ENCODE results near the gene JARID2.

JARID2 gene

DNA sequence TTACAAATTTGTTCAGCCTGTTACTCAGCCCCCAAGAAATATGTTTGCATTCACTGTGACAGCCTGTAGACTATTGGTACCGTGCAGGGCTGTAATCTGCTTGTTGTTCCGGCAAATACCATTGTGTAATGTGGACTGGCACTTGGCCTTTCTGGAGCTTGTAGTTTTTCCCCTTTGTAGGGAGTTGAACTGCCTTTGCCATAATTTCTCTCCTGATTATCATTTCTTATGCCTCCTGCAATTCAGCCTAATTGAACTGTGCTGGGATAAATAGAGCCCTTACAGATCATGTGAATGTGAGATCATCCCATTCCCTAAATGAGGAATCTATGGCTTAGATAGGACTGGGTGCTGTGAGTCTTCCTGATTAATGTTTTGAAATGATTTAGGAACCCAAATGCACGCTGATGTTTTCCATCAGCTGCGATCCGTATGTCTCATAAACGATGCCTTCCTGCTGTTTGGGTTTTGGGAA, 185.1 kb downstream of the JARID2 start:
- TF ChIP-seq GATA2 (IDR thresholded peaks at IDR 0.05; ENCODE audit: low read depth, low read length) (no peak), GATA3 (IDR thresholded peaks at IDR 0.05; ENCODE audit: low read depth, low read length) (no peak)

DNA sequence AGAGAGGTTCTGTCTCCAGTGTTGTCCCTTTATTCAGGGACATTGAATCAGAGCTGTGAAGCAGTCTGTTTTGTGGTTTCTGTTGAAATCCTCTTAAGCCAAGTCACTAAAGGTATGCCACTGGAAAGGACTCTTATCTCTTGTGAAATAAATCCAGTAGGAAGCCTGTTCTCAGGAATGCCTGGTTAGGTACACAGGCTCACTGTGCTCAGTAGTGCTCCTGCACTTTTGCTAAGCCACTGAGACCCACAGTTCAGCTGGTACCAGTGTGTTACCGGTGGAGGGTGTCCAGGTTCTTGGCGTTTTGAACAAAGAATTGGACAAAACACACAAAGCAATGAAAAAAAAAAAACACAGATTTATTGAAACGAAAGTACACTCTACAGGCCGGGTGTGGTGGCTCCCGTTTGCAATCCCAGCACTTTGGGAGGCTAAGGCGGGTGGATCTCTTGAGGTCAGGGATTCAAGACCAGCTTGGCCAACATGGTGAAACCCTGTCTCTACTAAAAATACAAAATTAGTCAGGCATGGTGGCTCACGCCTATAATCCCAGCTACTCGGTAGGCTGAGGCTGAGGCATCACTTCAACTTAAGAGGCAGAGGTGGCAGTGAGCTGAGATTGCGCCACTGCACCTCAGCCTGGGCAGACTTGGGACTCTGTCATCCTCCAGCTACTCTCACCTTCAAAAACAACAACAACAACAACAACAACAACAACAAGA, 186.1 kb downstream of the JARID2 start:
- TF ChIP-seq GATA3 (IDR thresholded peaks at IDR 0.05; ENCODE audit: low read depth, low read length) = no peak
- no peak for TF ChIP-seq GATA2 (IDR thresholded peaks at IDR 0.05; ENCODE audit: low read depth, low read length)

DNA sequence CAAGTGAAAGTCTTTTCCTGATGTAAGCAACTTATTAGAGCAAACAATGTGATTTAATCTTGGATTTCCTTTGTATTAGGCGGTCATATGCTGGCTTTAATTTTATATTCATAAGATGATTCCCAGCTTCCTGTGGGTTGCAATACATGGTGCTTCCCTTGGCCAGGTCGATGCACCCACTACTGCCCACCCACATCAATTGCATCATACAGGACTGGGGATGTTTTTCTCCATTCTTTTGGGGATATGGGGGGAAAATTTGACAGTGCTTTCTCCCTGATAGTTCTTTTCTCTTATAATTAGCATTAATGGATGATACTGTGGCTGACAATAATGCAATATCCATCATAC, 187.6 kb downstream of the JARID2 start:
- no peak for TF ChIP-seq GATA2 (IDR thresholded peaks at IDR 0.05; ENCODE audit: low read depth, low read length)
- no peak for TF ChIP-seq GATA3 (IDR thresholded peaks at IDR 0.05; ENCODE audit: low read depth, low read length)

DNA sequence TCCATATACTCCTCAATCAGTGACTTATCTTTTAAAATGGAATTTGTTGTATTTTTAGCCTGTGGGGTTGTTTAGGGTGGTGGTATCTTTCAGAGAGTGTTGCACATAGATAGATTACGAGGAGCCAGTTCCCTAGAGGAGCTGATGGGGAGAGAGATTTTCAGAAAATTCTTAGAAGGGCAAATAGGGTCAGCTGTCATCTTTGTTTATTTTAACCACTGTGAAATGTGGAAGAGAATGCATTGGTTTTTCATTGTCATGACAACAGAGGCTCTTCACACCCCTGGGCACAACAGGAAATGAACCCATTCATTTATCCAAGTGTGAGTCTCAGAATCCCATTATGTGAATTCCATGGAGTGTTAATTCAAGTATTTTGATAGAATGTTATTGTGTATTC, 188.4 kb downstream of the JARID2 start:
- no peak for TF ChIP-seq GATA2 (IDR thresholded peaks at IDR 0.05; ENCODE audit: low read depth, low read length)
- no peak for TF ChIP-seq GATA3 (IDR thresholded peaks at IDR 0.05; ENCODE audit: low read depth, low read length)

DNA sequence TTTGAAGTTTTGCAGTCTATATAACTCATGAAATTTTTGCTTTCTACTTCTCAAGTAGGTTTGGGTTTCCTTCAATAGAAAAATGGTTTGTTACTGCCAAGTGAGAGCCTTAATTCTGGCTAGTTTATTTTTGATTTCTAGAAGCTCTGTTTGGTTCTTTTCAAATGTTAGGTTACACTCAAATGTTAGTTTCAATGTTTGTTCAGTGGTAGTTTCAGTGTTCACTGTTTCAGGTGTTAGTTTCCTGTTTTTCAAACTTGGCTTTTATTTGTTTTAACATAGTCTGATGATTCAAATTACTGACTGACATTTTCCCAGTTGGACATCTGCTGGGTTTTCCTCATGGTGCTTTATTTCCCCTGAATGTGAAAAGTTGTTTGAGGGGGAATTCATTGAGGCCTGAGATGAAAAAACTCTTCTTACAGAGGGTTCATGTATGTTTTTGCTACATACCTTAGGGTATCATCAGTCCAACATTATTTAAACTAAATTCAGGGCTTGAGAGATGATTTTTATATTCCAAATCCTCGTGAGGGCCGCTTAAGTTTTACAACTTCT, 189.0 kb downstream of the JARID2 start:
- TF ChIP-seq GATA2 (IDR thresholded peaks at IDR 0.05; ENCODE audit: low read depth, low read length) (no peak), GATA3 (IDR thresholded peaks at IDR 0.05; ENCODE audit: low read depth, low read length) (no peak)

DNA sequence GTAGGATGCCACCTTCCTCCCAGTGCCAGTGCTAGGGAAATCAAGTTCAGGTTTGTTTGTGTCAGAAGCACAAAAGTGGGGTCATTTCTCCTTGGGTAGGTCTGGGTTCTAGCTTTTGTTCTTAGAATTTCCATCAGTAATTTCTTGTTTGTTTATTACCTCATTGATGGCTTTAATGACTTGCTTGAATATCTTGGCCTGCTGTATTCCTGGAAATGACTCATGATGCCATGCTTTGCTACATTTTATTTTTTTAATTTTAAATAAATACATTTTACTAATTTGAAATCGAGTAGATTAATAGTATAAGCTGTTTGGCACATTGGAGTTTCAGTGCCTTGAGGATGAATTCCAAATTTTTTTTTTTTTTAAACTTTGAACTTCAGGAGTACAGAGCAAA, 189.6 kb downstream of the JARID2 start:
- TF ChIP-seq GATA3 (IDR thresholded peaks at IDR 0.05; ENCODE audit: low read depth, low read length) (no peak), GATA2 (IDR thresholded peaks at IDR 0.05; ENCODE audit: low read depth, low read length) (no peak)

DNA sequence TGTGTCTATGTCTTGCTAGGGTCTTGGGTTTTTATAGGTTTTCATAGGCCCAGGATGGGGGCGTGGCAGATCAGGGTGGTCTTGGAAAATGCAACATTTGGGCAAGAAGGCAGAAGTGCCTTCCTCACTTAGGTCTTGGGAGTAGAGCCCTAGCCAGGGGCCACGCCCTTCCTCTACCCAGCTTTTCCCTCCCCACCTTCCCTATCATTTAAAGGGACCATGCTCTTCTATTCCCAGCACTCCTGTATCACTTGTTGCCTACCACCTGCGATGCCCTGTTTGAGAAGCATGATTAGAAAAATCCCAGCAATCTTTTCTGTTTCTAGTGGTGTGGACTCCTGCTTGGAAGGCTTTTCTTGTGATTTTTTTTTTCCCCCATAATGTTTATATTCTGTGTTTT, 190.6 kb downstream of the JARID2 start:
- TF ChIP-seq GATA2 (IDR thresholded peaks at IDR 0.05; ENCODE audit: low read depth, low read length) (no peak), GATA3 (IDR thresholded peaks at IDR 0.05; ENCODE audit: low read depth, low read length) (no peak)

DNA sequence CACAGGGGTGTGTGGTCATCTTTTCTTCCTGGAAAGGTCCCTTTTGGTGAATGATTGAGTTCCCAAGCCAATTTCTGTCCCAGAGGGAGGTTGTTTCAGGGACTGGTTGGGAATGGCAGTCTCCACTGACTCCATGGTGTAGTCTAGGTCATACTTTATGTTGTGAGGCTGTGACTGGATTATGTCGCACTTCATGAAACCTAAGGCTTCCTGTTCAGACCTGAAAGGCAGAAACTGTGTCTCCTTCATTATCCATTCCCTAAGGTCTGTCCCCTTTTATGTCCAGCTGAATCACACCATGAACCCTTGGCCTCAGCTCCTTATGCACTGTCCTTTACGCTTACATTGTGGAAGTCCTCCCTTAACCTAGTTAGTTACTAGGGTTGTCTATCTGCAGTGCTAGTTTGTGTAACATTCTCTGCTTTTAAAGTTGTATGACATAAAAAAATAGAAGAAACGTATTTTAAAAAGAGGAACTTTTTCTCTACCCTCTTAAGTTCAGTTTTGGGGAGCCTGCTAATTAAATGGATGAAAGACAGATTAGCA, 191.3 kb downstream of the JARID2 start:
- TF ChIP-seq GATA3 (IDR thresholded peaks at IDR 0.05; ENCODE audit: low read depth, low read length) (no peak), GATA2 (IDR thresholded peaks at IDR 0.05; ENCODE audit: low read depth, low read length) (no peak)

DNA sequence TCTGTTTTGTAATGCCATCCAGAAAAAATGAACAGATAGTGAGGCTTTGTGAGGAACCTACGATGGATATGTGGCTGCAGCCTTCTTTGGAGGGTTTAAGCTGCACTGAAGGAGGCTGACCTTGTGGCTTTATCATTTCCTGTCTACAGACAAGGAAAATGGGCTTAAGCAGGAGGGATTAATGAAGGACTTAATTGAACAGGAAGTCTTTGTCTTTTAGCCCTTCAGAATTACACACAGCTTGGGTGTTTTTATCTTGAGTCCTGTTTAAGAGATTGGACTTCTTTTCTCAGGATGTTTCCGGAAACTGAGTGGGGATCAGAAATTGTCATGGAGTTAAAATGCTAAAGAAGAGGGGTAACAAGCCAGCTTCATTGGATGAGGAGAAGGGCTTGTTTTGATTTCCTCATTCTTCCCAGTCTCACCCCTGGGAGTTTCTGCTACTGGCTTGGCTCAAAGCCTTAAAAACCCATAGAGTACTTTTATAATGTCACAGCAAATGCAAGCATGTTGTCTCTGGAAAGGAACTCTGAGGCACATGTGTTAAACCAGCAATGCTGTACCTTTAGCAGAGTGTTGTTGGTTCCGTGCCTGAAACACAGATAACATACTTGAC, 193.6 kb downstream of the JARID2 start:
- TF ChIP-seq GATA3 (IDR thresholded peaks at IDR 0.05; ENCODE audit: low read depth, low read length) (no peak), GATA2 (IDR thresholded peaks at IDR 0.05; ENCODE audit: low read depth, low read length) (no peak)

DNA sequence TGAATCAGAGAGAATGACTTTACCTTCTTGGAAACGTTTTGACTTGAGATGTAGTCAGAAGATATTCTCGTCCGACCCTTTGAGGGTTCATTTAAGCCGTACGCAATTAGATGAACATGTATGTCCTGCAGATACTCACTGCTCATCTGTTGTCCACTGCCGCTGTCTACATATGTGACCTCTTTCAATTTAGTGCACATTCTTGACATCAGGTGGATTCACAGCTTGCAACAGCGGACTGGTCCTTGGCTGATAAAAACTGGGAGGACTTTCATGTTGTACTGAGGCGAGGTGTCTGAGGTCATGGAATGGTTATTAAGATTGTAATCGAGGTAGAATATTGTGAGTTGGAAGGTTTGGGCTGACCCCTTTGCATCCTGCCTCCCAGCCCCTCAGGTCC, 194.2 kb downstream of the JARID2 start:
- TF ChIP-seq GATA2 (IDR thresholded peaks at IDR 0.05; ENCODE audit: low read depth, low read length) = no peak
- no peak for TF ChIP-seq GATA3 (IDR thresholded peaks at IDR 0.05; ENCODE audit: low read depth, low read length)

DNA sequence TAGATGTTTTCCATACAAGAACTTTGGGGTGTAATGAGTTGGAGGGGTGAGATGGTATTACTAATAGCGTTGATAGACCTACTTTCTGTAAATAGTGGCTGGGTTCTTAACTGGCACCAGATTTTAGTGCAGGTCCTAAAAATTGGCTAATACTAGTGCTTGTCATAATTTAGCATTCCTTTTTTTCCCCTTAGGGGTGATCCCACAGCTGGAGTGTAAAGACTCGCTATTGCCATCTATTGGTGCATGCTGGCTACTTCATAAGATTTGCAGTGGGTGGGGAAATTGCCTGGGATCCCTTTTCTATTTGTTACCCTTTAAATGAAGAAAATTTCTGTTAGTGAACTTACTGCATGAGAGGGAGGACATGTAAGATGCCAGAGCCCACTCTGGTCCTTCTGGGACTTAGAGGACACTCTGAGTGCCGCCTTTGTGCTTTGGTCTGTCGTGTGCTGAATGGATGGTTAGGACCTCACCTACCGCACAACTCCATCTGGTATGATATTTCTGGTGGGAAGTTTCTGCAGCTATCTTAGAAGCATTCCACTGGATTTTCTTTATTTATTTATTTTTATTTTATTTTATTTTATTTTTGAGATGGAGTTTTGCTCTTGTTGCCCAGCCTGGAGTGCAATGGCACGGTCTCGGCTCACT, 195.5 kb downstream of the JARID2 start:
- TF ChIP-seq GATA3 (IDR thresholded peaks at IDR 0.05; ENCODE audit: low read depth, low read length) (no peak), GATA2 (IDR thresholded peaks at IDR 0.05; ENCODE audit: low read depth, low read length) (no peak)

DNA sequence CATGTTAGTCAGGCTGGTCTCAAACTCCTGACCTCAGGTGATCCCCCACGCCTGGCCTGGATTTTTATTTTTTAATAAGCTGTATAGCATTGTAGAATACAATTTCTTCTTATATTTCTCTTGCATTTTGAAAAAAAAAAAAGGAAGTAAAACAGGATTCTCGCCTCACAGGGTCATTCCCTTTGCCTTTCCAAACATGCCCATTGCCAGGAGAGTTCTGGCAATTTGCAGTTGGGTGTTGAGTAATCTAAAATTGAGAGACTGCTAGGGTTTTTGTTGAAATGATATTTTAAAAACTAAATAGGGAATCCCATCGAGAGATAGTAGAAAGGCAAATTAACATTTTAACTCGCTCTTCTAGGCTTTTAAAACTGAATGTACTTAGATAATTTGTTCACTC, 196.1 kb downstream of the JARID2 start:
- no peak for TF ChIP-seq GATA3 (IDR thresholded peaks at IDR 0.05; ENCODE audit: low read depth, low read length)
- TF ChIP-seq GATA2 (IDR thresholded peaks at IDR 0.05; ENCODE audit: low read depth, low read length) = no peak

DNA sequence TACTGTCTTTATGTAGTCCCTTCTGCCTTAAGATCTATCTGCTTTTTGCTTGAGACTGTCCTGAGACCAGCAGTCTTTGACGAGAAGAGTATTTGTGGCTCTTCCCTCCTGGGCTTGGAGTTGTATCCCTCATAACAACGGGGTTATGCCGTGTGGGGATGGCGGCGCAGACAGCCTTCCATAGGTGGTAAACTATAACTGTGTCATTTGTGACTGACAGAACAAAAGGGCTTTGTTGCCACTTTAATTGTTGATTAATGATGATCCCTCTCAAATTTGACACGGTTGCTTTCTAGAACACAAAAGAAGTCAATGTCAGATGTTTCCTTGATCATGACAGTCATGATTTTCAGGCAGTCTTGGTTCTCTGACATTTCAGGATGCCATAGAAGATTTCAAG, 196.6 kb downstream of the JARID2 start:
- TF ChIP-seq GATA3 (IDR thresholded peaks at IDR 0.05; ENCODE audit: low read depth, low read length) (no peak), GATA2 (IDR thresholded peaks at IDR 0.05; ENCODE audit: low read depth, low read length) (no peak)

DNA sequence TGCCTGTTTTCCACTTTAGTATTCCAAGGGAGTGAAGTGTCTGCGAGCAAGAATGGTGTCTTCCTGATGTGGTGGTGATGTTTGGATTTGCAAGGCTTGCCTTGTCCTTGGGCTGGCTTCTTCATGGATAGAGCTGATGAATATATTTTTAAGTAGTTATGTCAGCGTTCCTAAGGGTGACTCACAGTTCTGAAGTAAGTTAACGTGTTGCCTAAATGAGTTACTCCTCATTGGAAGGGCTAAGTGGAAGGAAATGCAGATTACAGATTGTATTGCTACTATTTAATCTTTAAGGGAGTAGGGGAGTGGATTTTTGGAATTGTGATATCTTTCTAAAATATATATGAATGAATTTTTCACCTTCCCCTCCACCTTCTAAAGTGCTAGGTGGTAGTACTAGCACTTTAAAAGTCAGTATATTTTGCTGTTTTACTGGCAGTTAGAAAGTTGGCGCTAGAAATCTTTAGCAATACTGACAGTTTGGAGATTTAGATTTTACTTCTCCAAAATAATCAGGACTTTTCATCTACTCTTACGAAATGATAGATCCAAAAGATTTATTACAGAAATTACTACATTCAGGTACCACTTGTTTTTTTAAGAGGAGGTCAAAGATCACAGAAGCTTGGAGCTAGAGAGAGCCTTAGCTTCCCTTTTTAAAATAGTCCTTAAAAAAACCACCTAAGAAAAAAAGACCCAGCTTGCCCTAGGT, 197.4 kb downstream of the JARID2 start:
- no peak for TF ChIP-seq GATA2 (IDR thresholded peaks at IDR 0.05; ENCODE audit: low read depth, low read length)
- no peak for TF ChIP-seq GATA3 (IDR thresholded peaks at IDR 0.05; ENCODE audit: low read depth, low read length)

Measured in SH-SY5Y (cell line).